ENCODE data around the gene ARL6.
A peak's percentile ranks its signal among the peaks of the same experiment; 100 is the strongest.
"Not testable (repeated sequence)": the region's sequence is repeated elsewhere in the genome, so short reads cannot be mapped to it uniquely, and the experiment has no call there.

The ARL6 gene

GRCh38 chr3:97821287-97821773 lies 56.8 kb downstream of the ARL6 start:
- no peak for FAIRE-seq
- DNase-seq (ENCODE audit: low spot score) = peak; percentile 46

GRCh38 chr3:97821774-97822358 lies 57.3 kb downstream of the ARL6 start, which contains the start of gene CRYBG3:
Gene CRYBG3, plus strand, starts transcription at chr3:97822011. Its CDS starts 196 bp downstream, at chr3:97822207.
- FAIRE-seq (peak; percentile 79), DNase-seq (ENCODE audit: low spot score) (peak; percentile 96)

- DNase-seq (ENCODE audit: low spot score) (peak; percentile 60), FAIRE-seq (no peak)
Measured at GRCh38 chr3:97822359-97822775, 57.8 kb downstream of the ARL6 start.

- DNase-seq (ENCODE audit: low spot score) (no peak), FAIRE-seq (no peak)
Measured at GRCh38 chr3:97823046-97824004, 58.8 kb downstream of the ARL6 start.

- FAIRE-seq = no peak
- DNase-seq (ENCODE audit: low spot score) = no peak
Measured at GRCh38 chr3:97825101-97825500, 60.5 kb downstream of the ARL6 start.

GRCh38 chr3:97827741-97828471 lies 63.3 kb downstream of the ARL6 start:
- DNase-seq (ENCODE audit: low spot score) = no peak
- no peak for FAIRE-seq

- DNase-seq (ENCODE audit: low spot score) = no peak
- FAIRE-seq = no peak
Measured at GRCh38 chr3:97829198-97829597, 64.6 kb downstream of the ARL6 start.

GRCh38 chr3:97830638-97831037 lies 66.1 kb downstream of the ARL6 start:
- no peak for FAIRE-seq

GRCh38 chr3:97831140-97831539 lies 66.6 kb downstream of the ARL6 start:
- DNase-seq (ENCODE audit: low spot score) (no peak), FAIRE-seq (no peak)

More at GRCh38 chr3:97830638-97831037, 66.1 kb downstream of the ARL6 start:
- DNase-seq (ENCODE audit: low spot score) = no peak

GRCh38 chr3:97833184-97833583 lies 68.6 kb downstream of the ARL6 start:
- FAIRE-seq; DNase-seq (ENCODE audit: low spot score): not testable (repeated sequence)

GRCh38 chr3:97835761-97836160 lies 71.2 kb downstream of the ARL6 start:
- FAIRE-seq = no peak
- DNase-seq (ENCODE audit: low spot score) = no peak

GRCh38 chr3:97838393-97838792 lies 73.8 kb downstream of the ARL6 start:
- DNase-seq (ENCODE audit: low spot score) (no peak), FAIRE-seq (no peak)

GRCh38 chr3:97839944-97840343 lies 75.4 kb downstream of the ARL6 start:
- FAIRE-seq = no peak

GRCh38 chr3:97841304-97841703 lies 76.7 kb downstream of the ARL6 start:
- FAIRE-seq (no peak), DNase-seq (ENCODE audit: low spot score) (no peak)

More at GRCh38 chr3:97839944-97840343, 75.4 kb downstream of the ARL6 start:
- DNase-seq (ENCODE audit: low spot score) = no peak

GRCh38 chr3:97841956-97842355 lies 77.4 kb downstream of the ARL6 start:
- FAIRE-seq = no peak

GRCh38 chr3:97848779-97849178 lies 84.2 kb downstream of the ARL6 start:
- DNase-seq (ENCODE audit: low spot score) = no peak
- FAIRE-seq = no peak

More at GRCh38 chr3:97841956-97842355, 77.4 kb downstream of the ARL6 start:
- no peak for DNase-seq (ENCODE audit: low spot score)

Measured in urothelium cell line (cell line).